Astrocyte of the spinal cord (primary cell): ENCODE measurements around the gene KIF5B.

Experiments
- DNase-seq: peaks from one replicate; pipeline ENCODE4 v3.0.0; 2011; ENCODE audit warnings: low read depth, low spot score
- H3K4me3 ChIP-seq: 2 replicates; pipeline ENCODE4 v1.5.1; 2011; ENCODE audit warnings: low read depth, mild to moderate bottlenecking, low read length, moderate library complexity
- CTCF ChIP-seq: IDR thresholded peaks from 2 replicates; pipeline ENCODE4 v1.5.1; 2012; ENCODE audit warnings: low read depth, mild to moderate bottlenecking, low read length, inconsistent platforms
- in situ Hi-C: cut with HindIII; loops from 2 replicates; pipeline ENCODE4 v1.10.0; 2017; ENCODE audit warnings: low sequenced_read_pairs

KIF5B gene

GRCh38 chr10:32028710-32029109 lies 27.5 kb downstream of the KIF5B start:
- in situ Hi-C loops, result no loop called here
- DNase-seq, result no peak
- H3K4me3 ChIP-seq, result no peak overlapping the region
- TF ChIP-seq CTCF, result no peak

- H3K4me3 ChIP-seq, result no peak overlapping the region
- DNase-seq, result no peak
- TF ChIP-seq CTCF, result no peak
- in situ Hi-C loops, result no loop called here
Observed at GRCh38 chr10:32023264-32023663, 33.0 kb downstream of the KIF5B start.

- TF ChIP-seq CTCF, result no peak
- no peak overlapping the region for H3K4me3 ChIP-seq
- DNase-seq, result no peak
- in situ Hi-C loops, result no loop called here
Observed at GRCh38 chr10:32017044-32017443, 39.2 kb downstream of the KIF5B start.

GRCh38 chr10:32015386-32015785 lies 40.8 kb downstream of the KIF5B start:
- no peak for DNase-seq
- TF ChIP-seq CTCF, result no peak
- in situ Hi-C loops, result no loop called here
- no peak overlapping the region for H3K4me3 ChIP-seq

GRCh38 chr10:32007026-32007425 lies 49.2 kb downstream of the KIF5B start:
- no peak for TF ChIP-seq CTCF
- in situ Hi-C loops, result no loop called here
- H3K4me3 ChIP-seq, result no peak overlapping the region
- DNase-seq, result no peak

- H3K4me3 ChIP-seq, result no peak overlapping the region
- in situ Hi-C loops, result no loop called here
- DNase-seq, result peak; percentile 57
- TF ChIP-seq CTCF, result peak; percentile 66
Observed at GRCh38 chr10:32005050-32005449, 51.2 kb downstream of the KIF5B start.

- TF ChIP-seq CTCF, result no peak
- in situ Hi-C loops, result no loop called here
- no peak overlapping the region for H3K4me3 ChIP-seq
- no peak for DNase-seq
Observed at GRCh38 chr10:32004161-32004591, 52.0 kb downstream of the KIF5B start.
